ENCODE results near the gene SLC35F3. TPM values are rescaled to one million over a fixed set of nuclear protein-coding genes. Genes with fewer than 3 reads are reported as not detected.
"Not testable (repeated sequence)": the region's sequence is repeated elsewhere in the genome, so short reads cannot be mapped to it uniquely, and the experiment has no call there.

SLC35F3 gene
- total RNA-seq, 1 donor from 2014 or later, result 1.6 TPM

DNA sequence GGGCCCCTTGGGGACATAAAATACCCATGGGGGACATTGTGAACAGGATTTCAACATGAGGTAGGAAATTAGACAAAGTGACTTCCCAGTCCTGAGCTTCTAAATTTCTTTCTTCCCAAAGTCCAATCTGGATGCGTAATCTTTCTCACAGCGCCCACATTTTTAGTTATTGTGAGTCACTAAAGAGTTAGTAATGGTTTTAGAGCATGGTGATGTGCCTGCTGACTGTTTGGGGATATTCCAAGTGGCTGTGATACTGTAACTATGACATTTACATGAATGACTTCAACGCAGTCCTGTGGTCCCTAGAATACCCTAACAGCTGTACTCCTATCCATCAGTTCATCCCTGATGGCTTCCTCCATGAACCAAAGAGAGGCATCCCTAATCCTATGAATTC lies 244.7 kb downstream of the SLC35F3 start:
- TF ChIP-seq, protein P1, sequence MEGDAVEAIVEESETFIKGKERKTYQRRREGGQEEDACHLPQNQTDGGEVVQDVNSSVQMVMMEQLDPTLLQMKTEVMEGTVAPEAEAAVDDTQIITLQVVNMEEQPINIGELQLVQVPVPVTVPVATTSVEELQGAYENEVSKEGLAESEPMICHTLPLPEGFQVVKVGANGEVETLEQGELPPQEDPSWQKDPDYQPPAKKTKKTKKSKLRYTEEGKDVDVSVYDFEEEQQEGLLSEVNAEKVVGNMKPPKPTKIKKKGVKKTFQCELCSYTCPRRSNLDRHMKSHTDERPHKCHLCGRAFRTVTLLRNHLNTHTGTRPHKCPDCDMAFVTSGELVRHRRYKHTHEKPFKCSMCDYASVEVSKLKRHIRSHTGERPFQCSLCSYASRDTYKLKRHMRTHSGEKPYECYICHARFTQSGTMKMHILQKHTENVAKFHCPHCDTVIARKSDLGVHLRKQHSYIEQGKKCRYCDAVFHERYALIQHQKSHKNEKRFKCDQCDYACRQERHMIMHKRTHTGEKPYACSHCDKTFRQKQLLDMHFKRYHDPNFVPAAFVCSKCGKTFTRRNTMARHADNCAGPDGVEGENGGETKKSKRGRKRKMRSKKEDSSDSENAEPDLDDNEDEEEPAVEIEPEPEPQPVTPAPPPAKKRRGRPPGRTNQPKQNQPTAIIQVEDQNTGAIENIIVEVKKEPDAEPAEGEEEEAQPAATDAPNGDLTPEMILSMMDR (conservative IDR thresholded peaks at IDR 0.05; ENCODE audit: low read depth, low read length), result no peak
- H3K4me3 ChIP-seq (ENCODE audit: low read depth, low read length), result no peak overlapping the region
- DNase-seq (ENCODE audit: low read depth), result no peak

DNA sequence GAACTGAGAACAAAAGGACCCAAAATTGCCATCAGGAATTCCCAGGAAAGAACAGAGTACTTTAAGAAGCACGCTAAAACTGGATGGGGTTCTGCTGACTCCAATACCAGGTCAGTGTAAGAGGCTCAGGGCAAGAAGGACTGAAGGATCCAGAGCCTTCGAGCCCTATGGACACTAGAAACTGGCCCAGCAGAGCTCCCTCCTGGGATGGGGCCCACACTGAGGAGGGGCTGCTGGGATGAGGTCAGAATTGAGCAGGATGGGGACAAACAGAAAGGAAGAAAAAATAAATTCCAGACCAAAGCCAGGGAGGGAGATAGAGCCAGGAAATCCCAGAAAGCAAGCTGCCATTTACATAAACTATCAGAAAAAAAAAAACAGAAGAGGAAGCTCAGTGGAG lies 246.4 kb downstream of the SLC35F3 start:
- H3K4me3 ChIP-seq (ENCODE audit: low read depth, low read length), result no peak overlapping the region
- TF ChIP-seq, protein P1 (conservative IDR thresholded peaks at IDR 0.05; ENCODE audit: low read depth, low read length), result no peak
- no peak for DNase-seq (ENCODE audit: low read depth)

DNA sequence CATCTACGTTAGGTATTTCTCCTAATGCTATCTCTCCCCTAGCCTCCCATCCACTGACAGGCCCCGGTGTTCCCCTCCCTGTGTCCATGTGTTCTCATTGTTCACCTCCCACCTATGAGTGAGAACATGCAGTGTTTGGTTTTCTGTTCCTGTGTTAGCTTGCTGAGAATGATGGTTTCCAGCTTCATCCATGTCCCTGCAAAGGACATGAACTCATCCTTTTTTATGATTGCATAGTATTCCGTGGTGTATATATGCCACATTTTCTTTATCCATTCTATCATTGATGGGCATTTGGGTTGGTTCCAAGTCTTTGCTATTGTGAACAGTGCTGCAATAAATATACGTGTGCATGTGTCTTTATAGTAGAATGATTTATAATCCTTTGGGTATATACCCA lies 247.9 kb downstream of the SLC35F3 start:
- not testable (repeated sequence) for H3K4me3 ChIP-seq (ENCODE audit: low read depth, low read length); DNase-seq (ENCODE audit: low read depth)

DNA sequence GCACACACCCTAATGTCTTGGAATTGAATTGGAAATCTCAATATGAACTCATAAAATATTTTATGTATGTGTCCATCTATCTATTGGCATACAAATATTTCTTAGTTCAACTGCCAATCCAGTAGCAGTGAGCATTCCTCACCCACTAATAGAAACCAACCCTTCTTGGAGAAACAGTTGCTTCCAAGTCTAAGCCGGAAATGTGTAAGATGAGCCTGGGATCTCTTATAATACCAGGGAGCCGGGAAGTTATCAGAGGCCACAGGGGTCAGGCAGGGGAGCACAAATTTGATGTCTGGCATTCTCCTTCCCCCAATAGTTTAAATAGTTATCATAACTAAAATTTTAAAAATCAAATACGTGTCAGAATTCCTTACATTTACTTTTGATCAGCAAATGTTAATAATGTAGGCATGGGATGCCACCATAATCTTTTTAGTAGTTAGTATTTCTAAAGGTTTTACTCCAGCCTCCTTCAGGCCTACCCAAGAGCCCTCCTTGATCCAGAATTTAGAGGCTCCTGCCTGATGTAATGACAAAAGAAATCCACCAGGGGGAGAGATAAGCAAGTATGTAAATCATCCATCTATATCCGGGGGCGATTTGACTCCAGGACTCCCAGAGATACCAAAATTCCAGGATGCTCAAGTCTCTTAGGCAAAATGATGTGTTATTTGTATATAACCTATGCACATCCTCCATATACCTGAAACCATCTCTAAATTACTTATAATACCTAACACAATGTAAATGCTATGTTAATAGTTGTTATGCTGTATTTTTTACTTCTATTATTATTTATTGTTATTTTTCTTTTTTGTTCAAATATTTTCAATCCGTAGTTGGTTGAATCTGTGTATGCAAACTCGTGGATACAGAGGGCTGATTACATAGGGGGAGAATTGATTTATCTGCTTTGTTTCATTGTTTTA lies 250.1 kb downstream of the SLC35F3 start:
- H3K4me3 ChIP-seq (ENCODE audit: low read depth, low read length), result no peak overlapping the region
- TF ChIP-seq, protein P1 (conservative IDR thresholded peaks at IDR 0.05; ENCODE audit: low read depth, low read length), result peak; percentile 82
- peak; percentile 46 for DNase-seq (ENCODE audit: low read depth)

DNA sequence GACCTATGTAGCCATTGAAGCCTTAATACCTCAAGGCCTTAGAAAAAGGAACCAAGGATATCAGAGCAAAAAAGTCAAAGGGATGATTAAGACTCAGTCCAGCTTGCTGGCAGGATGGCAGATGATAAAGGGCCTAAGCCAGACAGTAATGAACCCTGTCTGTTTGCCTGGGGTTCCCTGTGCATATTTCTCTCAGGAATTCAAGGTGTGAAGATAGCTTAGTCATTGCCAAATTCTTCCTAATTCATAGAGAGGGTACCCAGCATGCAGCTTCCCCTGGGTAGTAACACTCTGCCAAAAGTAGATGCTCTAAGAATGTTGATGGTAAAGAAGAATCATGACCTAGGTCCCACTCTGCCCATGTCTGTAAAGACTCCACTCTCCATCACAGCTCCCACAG lies 258.2 kb downstream of the SLC35F3 start:
- DNase-seq (ENCODE audit: low read depth), result no peak
- no peak overlapping the region for H3K4me3 ChIP-seq (ENCODE audit: low read depth, low read length)
- TF ChIP-seq, protein P1 (conservative IDR thresholded peaks at IDR 0.05; ENCODE audit: low read depth, low read length), result no peak

DNA sequence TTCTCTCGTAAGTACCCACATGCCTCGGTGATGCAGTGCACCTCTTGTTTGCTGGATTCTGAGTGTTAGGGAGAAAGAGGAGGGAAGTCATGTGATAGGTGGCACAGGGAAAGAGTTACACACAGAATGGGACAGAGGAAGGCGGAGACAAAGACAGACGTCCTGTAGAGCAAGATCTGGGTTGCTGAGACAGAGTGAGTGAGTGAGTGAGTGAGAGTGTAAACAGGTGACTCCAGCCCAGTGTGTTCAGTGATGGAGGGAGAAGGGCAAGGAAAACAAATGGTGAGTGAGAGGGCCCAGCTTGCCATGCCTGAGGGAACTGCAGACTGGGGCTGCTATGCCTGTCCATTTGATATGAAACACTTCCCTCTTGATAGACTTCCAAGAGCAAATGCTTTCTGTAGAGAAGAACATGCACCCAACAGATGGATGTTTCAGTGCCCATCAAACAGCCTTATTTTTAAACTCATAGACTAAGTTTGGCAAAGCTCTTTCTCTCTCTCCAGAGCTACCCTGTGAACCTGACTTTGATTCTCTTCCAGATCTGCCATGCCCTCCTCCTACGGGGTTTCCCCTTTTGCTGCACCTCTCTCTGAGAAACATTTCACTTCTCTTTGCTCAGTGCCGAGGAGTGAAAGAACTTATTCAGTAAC lies 258.9 kb downstream of the SLC35F3 start:
- TF ChIP-seq, protein P1 (conservative IDR thresholded peaks at IDR 0.05; ENCODE audit: low read depth, low read length), result no peak
- no peak for DNase-seq (ENCODE audit: low read depth)
- H3K4me3 ChIP-seq (ENCODE audit: low read depth, low read length), result no peak overlapping the region

DNA sequence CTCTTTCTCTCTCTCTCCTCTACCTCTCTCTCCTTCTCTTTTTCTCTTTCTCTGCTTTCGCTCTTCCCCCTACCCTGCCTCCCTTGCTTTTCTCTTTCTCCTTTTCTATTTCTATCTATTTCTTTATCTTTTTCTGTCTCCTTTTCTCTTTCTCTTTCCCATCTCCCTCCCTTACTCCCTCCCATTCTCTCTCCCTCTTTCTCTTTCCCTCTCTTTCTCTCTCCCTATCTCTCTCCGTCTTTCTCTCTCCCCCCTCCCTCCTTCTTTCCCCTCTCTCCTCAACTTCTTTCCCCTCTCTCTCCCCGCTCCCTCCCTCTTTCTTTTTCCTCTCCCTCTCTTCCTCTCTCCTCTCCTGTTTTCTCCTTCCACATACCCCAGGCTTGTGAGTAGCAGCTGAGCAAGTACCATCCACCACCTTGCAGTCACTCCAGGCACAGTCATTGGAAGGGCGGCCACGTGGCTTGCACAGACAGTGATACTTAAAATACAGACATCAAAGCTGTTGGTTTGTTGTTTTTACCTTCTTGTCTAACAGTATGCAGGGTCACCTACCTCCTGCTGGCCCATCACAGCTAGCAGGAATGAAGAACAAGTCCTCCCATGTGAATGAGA lies 259.7 kb downstream of the SLC35F3 start:
- TF ChIP-seq, protein P1 (conservative IDR thresholded peaks at IDR 0.05; ENCODE audit: low read depth, low read length), result no peak
- H3K4me3 ChIP-seq (ENCODE audit: low read depth, low read length), result no peak overlapping the region
- DNase-seq (ENCODE audit: low read depth), result no peak
